22Rv1 (cell line): ENCODE data around the gene TAF15.

ENCODE experiments used
- CTCF ChIP-seq: fragments of 450-650 bp; IDR thresholded peaks from 2 replicates; pipeline ENCODE4 v1.5.1; 2017; ENCODE audit warnings: mild to moderate bottlenecking
- ZFX ChIP-seq: fragments of 450-650 bp; IDR thresholded peaks from 2 replicates; pipeline ENCODE4 v1.6.1; 2017; ENCODE audit warnings: antibody characterized with exemption, borderline replicate concordance

- TF ChIP-seq CTCF (no peak), ZFX (no peak)
These were observed 12.3 kb upstream of the TAF15 start for GRCh38 chr17:35796942-35797341.
